HuH-7 (cell line): Measurements from ENCODE around the gene ARID3A.
A peak's percentile ranks its signal among the peaks of the same experiment; 100 is the strongest.

Source experiments
- DNase-seq: peaks from one replicate; pipeline ENCODE4 v3.0.0; 2011; ENCODE audit warnings: low spot score

ARID3A gene

GRCh38 chr19:912181-913079 is 13.4 kb upstream of the ARID3A start:
- DNase-seq, result peak; percentile 60

- peak; percentile 78 for DNase-seq
Measured at GRCh38 chr19:913080-913748, 12.6 kb upstream of the ARID3A start, which contains the start of gene R3HDM4. Gene R3HDM4 (minus strand): TSS chr19:913219. CDS start chr19:913157, 62 bp downstream.

- DNase-seq, result peak; percentile 56
Measured at GRCh38 chr19:916645-917322, 9.1 kb upstream of the ARID3A start.

GRCh38 chr19:917323-918151 is 8.3 kb upstream of the ARID3A start, which contains the start of gene KISS1R:
Gene KISS1R (plus strand): TSS chr19:917333. CDS start chr19:917503, 170 bp downstream.
- peak; percentile 83 for DNase-seq

DNA sequence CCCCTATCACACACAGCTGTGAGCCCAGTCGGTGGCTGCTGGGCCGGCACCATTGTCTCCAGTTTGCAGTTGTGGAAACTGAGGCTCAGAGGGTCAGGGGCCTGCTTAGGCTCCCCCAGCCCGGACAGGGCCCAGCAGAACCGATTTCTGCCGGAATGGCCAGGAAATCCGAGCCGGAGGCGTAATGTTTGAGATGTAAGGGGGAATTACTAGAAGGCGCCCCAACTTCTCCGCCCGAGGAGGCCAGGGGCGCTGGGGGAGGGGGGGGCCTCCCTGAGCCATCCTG is 7.7 kb upstream of the ARID3A start:
- no peak for DNase-seq

DNA sequence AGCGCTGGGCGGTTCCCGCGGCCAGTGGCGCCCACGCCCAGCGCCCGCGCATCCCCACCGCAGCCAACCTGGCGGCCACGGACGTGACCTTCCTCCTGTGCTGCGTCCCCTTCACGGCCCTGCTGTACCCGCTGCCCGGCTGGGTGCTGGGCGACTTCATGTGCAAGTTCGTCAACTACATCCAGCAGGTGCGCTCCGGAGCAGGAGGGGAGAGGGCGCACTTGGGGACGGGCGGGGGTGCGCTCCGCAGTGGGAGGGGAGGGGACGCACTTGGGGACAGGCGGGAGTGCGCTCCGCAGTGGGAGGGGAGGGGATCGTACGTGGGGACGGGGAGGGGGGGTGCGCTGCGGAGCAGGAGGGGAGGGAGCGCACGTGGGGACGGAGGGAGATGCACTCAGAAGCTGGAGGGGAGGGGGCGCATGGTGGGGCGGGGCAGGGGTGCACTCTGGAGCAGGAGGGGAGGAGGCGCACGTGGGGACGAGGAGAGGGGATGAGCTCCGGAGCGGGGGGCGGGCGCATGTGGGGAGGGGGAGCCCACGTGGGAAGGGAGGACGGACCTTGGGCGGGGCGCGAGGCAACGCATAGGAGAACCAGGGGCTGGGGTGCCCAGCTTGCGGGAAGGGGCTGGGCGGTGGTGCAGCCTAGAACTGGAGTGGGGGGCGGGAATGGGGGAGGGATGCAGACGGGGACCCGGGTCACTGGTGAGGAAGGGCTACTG is 7.2 kb upstream of the ARID3A start:
- no peak for DNase-seq

- DNase-seq, result no peak
Measured at GRCh38 chr19:919199-920050, 6.4 kb upstream of the ARID3A start.

DNA sequence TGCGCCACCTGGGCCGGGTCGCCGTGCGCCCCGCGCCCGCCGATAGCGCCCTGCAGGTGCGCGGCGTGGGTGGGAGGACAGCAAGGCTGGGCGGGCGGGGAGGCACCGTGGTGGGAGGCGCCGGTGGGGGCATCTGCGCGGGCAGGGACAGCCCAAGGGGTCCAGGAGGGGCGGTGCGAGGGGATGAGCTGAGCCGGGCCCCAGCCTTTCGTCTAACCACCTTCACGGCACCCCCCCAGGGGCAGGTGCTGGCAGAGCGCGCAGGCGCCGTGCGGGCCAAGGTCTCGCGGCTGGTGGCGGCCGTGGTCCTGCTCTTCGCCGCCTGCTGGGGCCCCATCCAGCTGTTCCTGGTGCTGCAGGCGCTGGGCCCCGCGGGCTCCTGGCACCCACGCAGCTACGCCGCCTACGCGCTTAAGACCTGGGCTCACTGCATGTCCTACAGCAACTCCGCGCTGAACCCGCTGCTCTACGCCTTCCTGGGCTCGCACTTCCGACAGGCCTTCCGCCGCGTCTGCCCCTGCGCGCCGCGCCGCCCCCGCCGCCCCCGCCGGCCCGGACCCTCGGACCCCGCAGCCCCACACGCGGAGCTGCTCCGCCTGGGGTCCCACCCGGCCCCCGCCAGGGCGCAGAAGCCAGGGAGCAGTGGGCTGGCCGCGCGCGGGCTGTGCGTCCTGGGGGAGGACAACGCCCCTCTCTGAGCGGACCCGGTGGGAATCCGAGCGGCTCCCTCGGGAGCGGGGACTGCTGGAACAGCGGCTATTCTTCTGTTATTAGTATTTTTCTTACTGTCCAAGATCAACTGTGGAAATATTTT is 5.6 kb upstream of the ARID3A start:
- DNase-seq, result no peak

DNA sequence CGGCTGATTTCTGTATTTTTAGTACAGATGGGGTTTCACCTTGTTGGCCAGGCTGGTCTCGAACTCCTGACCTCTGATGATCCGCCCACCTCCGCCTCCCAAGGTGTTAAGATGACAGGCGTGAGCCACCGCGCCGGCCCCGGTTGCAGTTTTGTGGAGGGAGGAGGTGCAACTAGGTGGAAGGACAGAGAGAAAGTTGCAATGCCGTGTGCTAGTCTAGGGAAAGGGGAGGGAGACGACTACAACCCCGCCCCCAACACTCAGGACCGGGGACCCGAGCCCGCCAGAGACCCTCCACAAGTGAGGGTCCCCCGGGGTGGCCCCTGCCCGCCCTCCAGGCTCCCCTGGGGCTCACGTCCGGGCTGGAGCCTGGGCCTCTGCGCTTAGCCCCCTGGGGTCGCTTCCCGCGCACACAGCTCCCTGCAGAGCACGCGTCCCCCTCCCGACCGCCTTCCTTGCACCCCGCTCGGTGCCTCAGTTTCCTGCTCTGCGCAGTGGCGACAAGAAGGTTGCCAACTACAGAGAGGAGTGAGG is 1.2 kb upstream of the ARID3A start:
- DNase-seq, result peak; percentile 61

- DNase-seq, result peak; percentile 79
Measured at GRCh38 chr19:925087-925525, 729 bp upstream of the ARID3A start.

GRCh38 chr19:926323-926588 is 421 bp downstream of the ARID3A start:
- DNase-seq, result no peak

GRCh38 chr19:926589-927350 is 935 bp downstream of the ARID3A start:
- DNase-seq, result peak; percentile 76

GRCh38 chr19:927351-927779 is 1.5 kb downstream of the ARID3A start:
- DNase-seq, result peak; percentile 59

- peak; percentile 63 for DNase-seq
Measured at GRCh38 chr19:927780-928401, 2.1 kb downstream of the ARID3A start.

- peak; percentile 94 for DNase-seq
Measured at GRCh38 chr19:928471-929202, 2.8 kb downstream of the ARID3A start.

GRCh38 chr19:929203-929890 is 3.5 kb downstream of the ARID3A start:
- no peak for DNase-seq

DNA sequence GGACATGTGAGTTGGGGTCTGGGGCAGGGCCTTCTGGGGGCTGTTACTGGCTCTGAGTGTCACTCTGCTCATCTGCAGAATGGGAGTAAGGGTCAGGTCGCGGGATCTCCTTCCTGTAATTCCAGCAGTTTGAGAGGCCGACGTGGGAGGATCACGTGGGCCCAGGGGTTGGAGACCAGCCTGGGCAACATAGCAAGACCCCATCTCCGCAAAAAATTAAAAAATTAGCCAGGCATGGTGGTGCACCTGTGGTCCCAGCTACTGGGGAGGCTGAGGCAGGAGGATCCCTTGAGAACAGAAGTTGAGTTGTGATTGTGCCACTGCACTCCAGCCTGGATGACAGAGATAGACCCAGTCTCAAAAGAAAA is 4.0 kb downstream of the ARID3A start:
- DNase-seq, result no peak
